Measurements from ENCODE around the gene OR13H1. TPM values are rescaled to one million over a fixed set of nuclear protein-coding genes. Genes with fewer than 3 reads are reported as not detected.
"Not testable (repeated sequence)": the region's sequence is repeated elsewhere in the genome, so short reads cannot be mapped to it uniquely, and the experiment has no call there.

The OR13H1 gene
- total RNA-seq (ENCODE audit: unreplicated experiment), result not detected
- long read RNA-seq, result 0 reads

GRCh38 chrX:131543774-131544173 lies at the start of gene OR13H1:
TSS of gene OR13H1 (plus strand) at chrX:131544074. CDS start at chrX:131544074, 0 bp downstream.
- no peaks in the 10 kb centered on the region for H3K36me3 Mint-ChIP-seq (ENCODE audit: unreplicated experiment)
- no peak within 1 kb of the TSS for H3K4me3 Mint-ChIP-seq (ENCODE audit: unreplicated experiment)
- no peak for TF ChIP-seq CTCF (IDR thresholded peaks at IDR 0.05; ENCODE audit: partially characterized antibody, unreplicated experiment)
- H3K27me3 Mint-ChIP-seq (ENCODE audit: unreplicated experiment), result no peaks in the 10 kb centered on the region
- H3K9me3 Mint-ChIP-seq (ENCODE audit: unreplicated experiment), result no peaks in the 10 kb centered on the region
- no peak within 1 kb of the TSS for H3K27ac Mint-ChIP-seq (ENCODE audit: unreplicated experiment)
- no peaks in the 10 kb centered on the region for H3K4me1 Mint-ChIP-seq (ENCODE audit: low read depth, unreplicated experiment)
- DNase-seq, result no peak

GRCh38 chrX:131501556-131501955 lies 42.3 kb upstream of the OR13H1 start:
- H3K9me3 Mint-ChIP-seq (ENCODE audit: unreplicated experiment); H3K4me1 Mint-ChIP-seq (ENCODE audit: low read depth, unreplicated experiment); H3K36me3 Mint-ChIP-seq (ENCODE audit: unreplicated experiment); DNase-seq; H3K27ac Mint-ChIP-seq (ENCODE audit: unreplicated experiment); H3K4me3 Mint-ChIP-seq (ENCODE audit: unreplicated experiment); H3K27me3 Mint-ChIP-seq (ENCODE audit: unreplicated experiment): not testable (repeated sequence)

GRCh38 chrX:131513159-131513914 lies 30.5 kb upstream of the OR13H1 start:
- no peak overlapping the region for H3K27ac Mint-ChIP-seq (ENCODE audit: unreplicated experiment)
- H3K4me3 Mint-ChIP-seq (ENCODE audit: unreplicated experiment), result no peak overlapping the region
- DNase-seq, result no peak
- H3K36me3 Mint-ChIP-seq (ENCODE audit: unreplicated experiment), result no peaks in the 10 kb centered on the region
- H3K9me3 Mint-ChIP-seq (ENCODE audit: unreplicated experiment), result peaks cover 1% of the 10 kb centered on the region
- H3K27me3 Mint-ChIP-seq (ENCODE audit: unreplicated experiment), result no peaks in the 10 kb centered on the region
- no peak for TF ChIP-seq CTCF (IDR thresholded peaks at IDR 0.05; ENCODE audit: partially characterized antibody, unreplicated experiment)
- no peaks in the 10 kb centered on the region for H3K4me1 Mint-ChIP-seq (ENCODE audit: low read depth, unreplicated experiment)

GRCh38 chrX:131521824-131522223 lies 22.1 kb upstream of the OR13H1 start:
- peaks cover 5% of the 10 kb centered on the region for H3K36me3 Mint-ChIP-seq (ENCODE audit: unreplicated experiment)
- H3K27me3 Mint-ChIP-seq (ENCODE audit: unreplicated experiment), result no peaks in the 10 kb centered on the region
- H3K4me3 Mint-ChIP-seq (ENCODE audit: unreplicated experiment), result no peak overlapping the region
- no peak overlapping the region for H3K27ac Mint-ChIP-seq (ENCODE audit: unreplicated experiment)
- no peak for DNase-seq
- no peaks in the 10 kb centered on the region for H3K4me1 Mint-ChIP-seq (ENCODE audit: low read depth, unreplicated experiment)
- TF ChIP-seq CTCF (IDR thresholded peaks at IDR 0.05; ENCODE audit: partially characterized antibody, unreplicated experiment), result no peak
- H3K9me3 Mint-ChIP-seq (ENCODE audit: unreplicated experiment), result peaks cover 3% of the 10 kb centered on the region

GRCh38 chrX:131544218-131544617 lies 344 bp downstream of the OR13H1 start:
- no peaks in the 10 kb centered on the region for H3K36me3 Mint-ChIP-seq (ENCODE audit: unreplicated experiment)
- no peaks in the 10 kb centered on the region for H3K4me1 Mint-ChIP-seq (ENCODE audit: low read depth, unreplicated experiment)
- H3K9me3 Mint-ChIP-seq (ENCODE audit: unreplicated experiment), result no peaks in the 10 kb centered on the region
- no peak overlapping the region for H3K27ac Mint-ChIP-seq (ENCODE audit: unreplicated experiment)
- TF ChIP-seq CTCF (IDR thresholded peaks at IDR 0.05; ENCODE audit: partially characterized antibody, unreplicated experiment), result no peak
- no peak for DNase-seq
- H3K27me3 Mint-ChIP-seq (ENCODE audit: unreplicated experiment), result no peaks in the 10 kb centered on the region
- H3K4me3 Mint-ChIP-seq (ENCODE audit: unreplicated experiment), result no peak overlapping the region

Measured in glutamatergic neuron (in vitro differentiated cells).